H9 (cell line): ENCODE measurements around the gene C18orf63. TPM values are rescaled to one million over a fixed set of nuclear protein-coding genes. Genes with fewer than 3 reads are reported as not detected.

Experiments used
- DNase-seq: peaks from one replicate; pipeline ENCODE4 v3.0.0-alpha.2; 2017
- H2AFZ ChIP-seq: one replicate; pipeline ENCODE4 v1.6.1; 2013; ENCODE audit warnings: mild to moderate bottlenecking, low read length, control low read depth, moderate library complexity
- H2AK5ac ChIP-seq: 2 replicates; pipeline ENCODE4 v1.6.1; 2013; ENCODE audit warnings: low read length, control low read depth, mixed read lengths; ENCODE audit not compliant: insufficient read length
- H2BK120ac ChIP-seq: one replicate; pipeline ENCODE4 v1.6.1; 2013; ENCODE audit warnings: low read depth, mild to moderate bottlenecking, low read length, control low read depth, inconsistent platforms; ENCODE audit not compliant: poor library complexity, severe bottlenecking
- H2BK12ac ChIP-seq: 2 replicates; pipeline ENCODE4 v1.6.1; 2013; ENCODE audit warnings: low read length, control low read depth, mixed read lengths, low read depth; ENCODE audit not compliant: insufficient read length
- H2BK15ac ChIP-seq: 2 replicates; pipeline ENCODE4 v1.6.1; 2013; ENCODE audit warnings: low read depth, low read length, control low read depth
- H2BK20ac ChIP-seq: one replicate; pipeline ENCODE4 v1.6.1; 2013; ENCODE audit warnings: low read depth, mild to moderate bottlenecking, low read length, control low read depth, inconsistent platforms; ENCODE audit not compliant: poor library complexity, severe bottlenecking
- H2BK5ac ChIP-seq: 2 replicates; pipeline ENCODE4 v1.6.1; 2013; ENCODE audit warnings: low read length, control low read depth, mixed read lengths; ENCODE audit not compliant: insufficient read length
- H3K14ac ChIP-seq: 2 replicates; pipeline ENCODE4 v1.6.1; 2013; ENCODE audit warnings: low read length, control low read depth; ENCODE audit not compliant: insufficient read depth
- H3K18ac ChIP-seq: 2 replicates; pipeline ENCODE4 v1.6.1; 2013; ENCODE audit warnings: low read depth, mild to moderate bottlenecking, mixed read lengths, low read length, control low read depth; ENCODE audit not compliant: insufficient read length
- H3K23ac ChIP-seq: 2 replicates; pipeline ENCODE4 v1.6.1; 2013; ENCODE audit warnings: low read length, control low read depth, mixed read lengths, low read depth; ENCODE audit not compliant: insufficient read length
- H3K23me2 ChIP-seq: 2 replicates; pipeline ENCODE4 v1.6.1; 2013; ENCODE audit warnings: low read depth, mild to moderate bottlenecking, mixed read lengths, low read length, control low read depth; ENCODE audit not compliant: insufficient read length, poor library complexity, severe bottlenecking
- H3K27ac ChIP-seq: 2 replicates; pipeline ENCODE4 v1.5.1; 2013; ENCODE audit warnings: low read length, control low read depth, mixed read lengths, low read depth; ENCODE audit not compliant: insufficient read length
- H3K27me3 ChIP-seq: 2 replicates; pipeline ENCODE4 v1.6.1; 2013; ENCODE audit warnings: low read length, control low read depth, inconsistent platforms; ENCODE audit not compliant: insufficient read depth
- H3K4ac ChIP-seq: 2 replicates; pipeline ENCODE4 v1.6.1; 2013; ENCODE audit warnings: low read depth, mild to moderate bottlenecking, control low read depth, inconsistent platforms, low read length, moderate library complexity
- H3K4me1 ChIP-seq: 2 replicates; pipeline ENCODE4 v1.6.1; 2013; ENCODE audit warnings: low read length, control low read depth, inconsistent platforms; ENCODE audit not compliant: insufficient read depth
- H3K4me2 ChIP-seq: 2 replicates; pipeline ENCODE4 v1.6.1; 2013; ENCODE audit warnings: low read length, control low read depth, mixed read lengths; ENCODE audit not compliant: insufficient read length, insufficient read depth
- H3K56ac ChIP-seq: 2 replicates; pipeline ENCODE4 v1.6.1; 2013; ENCODE audit warnings: low read depth, mild to moderate bottlenecking, mixed read lengths, low read length, control low read depth; ENCODE audit not compliant: insufficient read length
- H3K79me1 ChIP-seq: 2 replicates; pipeline ENCODE4 v1.6.1; 2013; ENCODE audit warnings: low read depth, mild to moderate bottlenecking, moderate library complexity, low read length, control low read depth, inconsistent platforms; ENCODE audit not compliant: insufficient read depth, poor library complexity, severe bottlenecking
- H3K79me2 ChIP-seq: 2 replicates; pipeline ENCODE4 v1.6.1; 2013; ENCODE audit warnings: low read length, control low read depth, inconsistent platforms; ENCODE audit not compliant: insufficient read depth
- H3K9ac ChIP-seq: 2 replicates; pipeline ENCODE4 v1.6.1; 2013; ENCODE audit warnings: low read length, control low read depth, mixed read lengths; ENCODE audit not compliant: insufficient read length; ENCODE audit errors: extremely low read depth
- H3K9me3 ChIP-seq: one replicate; pipeline ENCODE4 v1.6.1; 2013; ENCODE audit warnings: low read depth, low read length, inconsistent platforms; ENCODE audit not compliant: control insufficient read depth
- H3T11ph ChIP-seq: one replicate; pipeline ENCODE4 v1.6.1; 2013; ENCODE audit warnings: mild to moderate bottlenecking, low read length, control low read depth, inconsistent platforms
- H4K20me1 ChIP-seq: one replicate; pipeline ENCODE4 v1.6.1; 2013; ENCODE audit not compliant: control insufficient read depth, insufficient read length, insufficient read depth
- H4K5ac ChIP-seq: 2 replicates; pipeline ENCODE4 v1.6.1; 2013; ENCODE audit warnings: low read depth, mild to moderate bottlenecking, mixed read lengths, low read length, control low read depth; ENCODE audit not compliant: insufficient read length
- H4K8ac ChIP-seq: replicated peaks from 2 replicates; pipeline ENCODE4 v1.6.1; 2013; ENCODE audit warnings: low read length, control low read depth, mixed read lengths, low read depth; ENCODE audit not compliant: insufficient read length
- H4K91ac ChIP-seq: 2 replicates; pipeline ENCODE4 v1.6.1; 2013; ENCODE audit warnings: low read depth, mild to moderate bottlenecking, moderate library complexity, mixed read lengths, low read length, control low read depth; ENCODE audit not compliant: insufficient read length
- H3K27ac Mint-ChIP-seq, 3 experiments: 2 replicates in 2 of 3; 3 replicates in 1 of 3; pipeline ENCODE4 v1.8.0; 2020 to 2021; ENCODE audit warnings: mixed read lengths in 3 of 3, mild to moderate bottlenecking in 1 of 3, moderate library complexity in 1 of 3
- H3K27me3 Mint-ChIP-seq: 2 replicates; pipeline ENCODE4 v1.8.0; 2021; ENCODE audit warnings: low read depth, mild to moderate bottlenecking, moderate library complexity, mixed read lengths
- H3K36me3 Mint-ChIP-seq, 3 experiments: 2 replicates in 2 of 3; 3 replicates in 1 of 3; pipeline ENCODE4 v1.8.0; 2020 to 2021; ENCODE audit warnings: low read depth in 3 of 3, mixed read lengths in 3 of 3; ENCODE audit not compliant: insufficient read depth in 1 of 3
- H3K4me1 Mint-ChIP-seq, 2 experiments: 2 replicates each; pipeline ENCODE4 v1.8.0; 2020; ENCODE audit warnings: mixed read lengths in 2 of 2
- H3K4me3 Mint-ChIP-seq, 2 experiments: 2 replicates in 1 of 2; 3 replicates in 1 of 2; pipeline ENCODE4 v1.8.0; 2020 to 2021; ENCODE audit warnings: mild to moderate bottlenecking in 2 of 2, mixed read lengths in 2 of 2, moderate library complexity in 1 of 2
- H3K9me3 Mint-ChIP-seq, 2 experiments: 2 replicates in 1 of 2; 3 replicates in 1 of 2; pipeline ENCODE4 v1.8.0; 2020; ENCODE audit warnings: mild to moderate bottlenecking in 2 of 2, mixed read lengths in 2 of 2, moderate library complexity in 1 of 2
- WGBS: extraction: QIAGEN DNeasy Blood & Tissue Kit; methylation state at CpG from one replicate; pipeline ENCODE4 v1.1.7; 2013; ENCODE audit warnings: missing lambda C conversion rate, low lambda C conversion rate, mixed read lengths; ENCODE audit not compliant: insufficient read length; ENCODE audit errors: extremely low coverage; 5-methylcytosine and 5-hydroxymethylcytosine counted together
- total RNA-seq: library from RNA; stranded (reverse); gene quantifications from 2 replicates; pipeline ENCODE4 v1.2.1, GENCODE V29; 2021
- TF ChIP-seq, protein P1 (sequence below): fragments of 200-600 bp; sonication (generic); conservative IDR thresholded peaks from 3 replicates; pipeline ENCODE4 v1.8.0; 2021; ENCODE audit warnings: antibody characterized with exemption, mild to moderate bottlenecking

Gene C18orf63
- total RNA-seq, 1 experiment from 2014 or later, result not detected

- peaks cover 14% of the 10 kb centered on the region; the same call in 1 of the 2 replicates for H3K79me2 ChIP-seq
- H3K27me3 ChIP-seq, result no peaks in the 10 kb centered on the region
- no peak overlapping the region for H2BK12ac ChIP-seq
- peaks cover 0 to 2% (median 0%) of the 10 kb centered on the region in 3 experiments; a peak in 3 of 7 replicates for H3K36me3 Mint-ChIP-seq
- peaks cover 3% of the 10 kb centered on the region for H3K27me3 Mint-ChIP-seq
- H3K9me3 Mint-ChIP-seq, result no peaks in the 10 kb centered on the region; a peak in 3 of 5 replicates
- H3K27ac Mint-ChIP-seq, result peak overlapping the region in 2 of 3 experiments; percentile 18 to 58; a peak in 4 of 7 replicates
- H3K14ac ChIP-seq, result no peak overlapping the region
- DNase-seq, result no peak
- H3K56ac ChIP-seq, result no peak overlapping the region
- H2AK5ac ChIP-seq, result no peak overlapping the region
- no peak overlapping the region for H3K27ac ChIP-seq
- no peak overlapping the region for H4K5ac ChIP-seq
- H4K91ac ChIP-seq, result no peak overlapping the region
- H3K4me2 ChIP-seq, result peak overlapping the region; percentile 40
- no peaks in the 10 kb centered on the region for H3K9me3 ChIP-seq
- peaks cover 18% of the 10 kb centered on the region; the same call in 1 of the 2 replicates for H3K4me1 ChIP-seq
- H3K23ac ChIP-seq, result no peak overlapping the region
- no peak overlapping the region for H4K8ac ChIP-seq
- H3K18ac ChIP-seq, result no peak overlapping the region
- TF ChIP-seq, protein P1, sequence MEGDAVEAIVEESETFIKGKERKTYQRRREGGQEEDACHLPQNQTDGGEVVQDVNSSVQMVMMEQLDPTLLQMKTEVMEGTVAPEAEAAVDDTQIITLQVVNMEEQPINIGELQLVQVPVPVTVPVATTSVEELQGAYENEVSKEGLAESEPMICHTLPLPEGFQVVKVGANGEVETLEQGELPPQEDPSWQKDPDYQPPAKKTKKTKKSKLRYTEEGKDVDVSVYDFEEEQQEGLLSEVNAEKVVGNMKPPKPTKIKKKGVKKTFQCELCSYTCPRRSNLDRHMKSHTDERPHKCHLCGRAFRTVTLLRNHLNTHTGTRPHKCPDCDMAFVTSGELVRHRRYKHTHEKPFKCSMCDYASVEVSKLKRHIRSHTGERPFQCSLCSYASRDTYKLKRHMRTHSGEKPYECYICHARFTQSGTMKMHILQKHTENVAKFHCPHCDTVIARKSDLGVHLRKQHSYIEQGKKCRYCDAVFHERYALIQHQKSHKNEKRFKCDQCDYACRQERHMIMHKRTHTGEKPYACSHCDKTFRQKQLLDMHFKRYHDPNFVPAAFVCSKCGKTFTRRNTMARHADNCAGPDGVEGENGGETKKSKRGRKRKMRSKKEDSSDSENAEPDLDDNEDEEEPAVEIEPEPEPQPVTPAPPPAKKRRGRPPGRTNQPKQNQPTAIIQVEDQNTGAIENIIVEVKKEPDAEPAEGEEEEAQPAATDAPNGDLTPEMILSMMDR, result no peak
- no peak overlapping the region for H2BK120ac ChIP-seq
- no peak overlapping the region for H2BK15ac ChIP-seq
- no peak overlapping the region for H3K4ac ChIP-seq
- no peak overlapping the region for H3K9ac ChIP-seq
- H3K79me1 ChIP-seq, result no peaks in the 10 kb centered on the region
- H2AFZ ChIP-seq, result no peak overlapping the region
- no peak overlapping the region for H2BK5ac ChIP-seq
- H3K4me1 Mint-ChIP-seq, result peaks cover 45 to 46% of the 10 kb centered on the region in 2 experiments
- H4K20me1 ChIP-seq, result no peaks in the 10 kb centered on the region
- peaks cover 2% of the 10 kb centered on the region for H3K23me2 ChIP-seq
- H3T11ph ChIP-seq, result no peak overlapping the region
- peak overlapping the region in 1 of 2 experiments; percentile 5; a peak in 2 of 5 replicates for H3K4me3 Mint-ChIP-seq
- WGBS, result no CpG with 5 or more reads among the region's 9 CpGs
- H2BK20ac ChIP-seq, result no peak overlapping the region
Observed at GRCh38 chr18:74288730-74289129, 26.9 kb upstream of the C18orf63 start.
